DMS153 treated with DMSO at 0.1 percent for 48 hours (cell line): ENCODE measurements around the gene IL19.
"Not testable (repeated sequence)": the region's sequence is repeated elsewhere in the genome, so short reads cannot be mapped to it uniquely, and the experiment has no call there.

ENCODE experiments used
- DNase-seq: peaks from one replicate; lab custom pipeline; 2025; ENCODE audit not compliant: unreplicated experiment; lab: John Stamatoyannopoulos, UW

The IL19 gene

DNA sequence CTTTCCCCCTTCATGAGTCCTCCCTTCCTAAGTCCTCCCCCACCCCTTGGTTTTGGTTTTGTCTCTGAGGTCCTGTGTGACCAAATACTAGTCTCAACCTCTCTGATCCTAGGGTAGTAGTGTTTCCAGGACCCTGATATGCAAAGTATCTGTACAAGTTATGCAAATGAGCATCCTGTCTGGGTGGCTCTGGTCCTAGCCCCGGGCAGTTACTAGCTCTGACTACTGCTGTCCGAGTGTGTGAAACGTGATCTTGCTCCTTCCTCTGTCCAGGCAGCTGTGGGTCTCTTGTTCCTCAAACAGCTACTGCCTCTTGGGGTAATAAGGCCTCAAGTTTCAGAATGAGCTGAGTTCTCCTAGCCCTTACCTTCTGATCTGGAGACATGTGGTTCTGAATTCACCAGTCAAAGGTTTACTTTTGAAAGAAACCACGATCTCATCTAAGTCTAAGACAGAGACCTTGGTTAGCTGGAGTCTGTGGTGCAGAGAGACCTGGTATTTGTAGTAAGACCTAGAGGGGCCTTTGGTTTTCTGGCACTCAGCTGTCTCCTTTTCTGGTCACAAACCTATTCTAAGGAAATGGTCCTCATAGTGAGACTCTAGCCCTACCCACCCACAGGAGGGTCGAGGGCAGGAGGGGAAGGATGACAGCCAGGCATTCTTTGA, 31.0 kb upstream of the IL19 start:
- no peak for DNase-seq

DNA sequence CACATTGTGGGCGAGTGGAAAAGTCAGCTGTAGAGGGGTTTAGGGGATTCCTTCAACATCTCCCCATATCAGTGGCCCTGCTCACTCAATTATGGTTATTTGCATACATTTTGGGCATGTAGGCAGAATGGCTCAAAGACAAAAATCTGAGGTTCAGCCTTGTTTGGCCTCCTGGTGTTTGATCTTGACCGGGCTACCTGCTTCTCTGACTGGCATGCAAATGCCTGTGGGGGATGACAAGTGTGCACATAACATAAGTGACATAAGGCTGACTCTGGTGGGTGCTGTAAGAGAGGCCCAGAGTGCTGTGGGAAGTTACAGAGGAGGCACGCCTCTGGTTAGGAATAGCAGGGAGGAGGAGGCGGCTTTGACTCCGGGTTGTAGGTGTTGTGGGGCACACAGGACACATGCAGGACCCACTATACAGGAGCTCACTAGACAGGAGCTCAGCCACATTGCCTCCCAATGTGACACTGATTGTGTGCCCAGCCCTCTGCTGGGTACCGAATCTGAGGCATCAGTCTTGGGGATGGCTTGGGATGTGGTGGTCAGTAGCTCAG, 29.4 kb upstream of the IL19 start:
- no peak for DNase-seq

DNA sequence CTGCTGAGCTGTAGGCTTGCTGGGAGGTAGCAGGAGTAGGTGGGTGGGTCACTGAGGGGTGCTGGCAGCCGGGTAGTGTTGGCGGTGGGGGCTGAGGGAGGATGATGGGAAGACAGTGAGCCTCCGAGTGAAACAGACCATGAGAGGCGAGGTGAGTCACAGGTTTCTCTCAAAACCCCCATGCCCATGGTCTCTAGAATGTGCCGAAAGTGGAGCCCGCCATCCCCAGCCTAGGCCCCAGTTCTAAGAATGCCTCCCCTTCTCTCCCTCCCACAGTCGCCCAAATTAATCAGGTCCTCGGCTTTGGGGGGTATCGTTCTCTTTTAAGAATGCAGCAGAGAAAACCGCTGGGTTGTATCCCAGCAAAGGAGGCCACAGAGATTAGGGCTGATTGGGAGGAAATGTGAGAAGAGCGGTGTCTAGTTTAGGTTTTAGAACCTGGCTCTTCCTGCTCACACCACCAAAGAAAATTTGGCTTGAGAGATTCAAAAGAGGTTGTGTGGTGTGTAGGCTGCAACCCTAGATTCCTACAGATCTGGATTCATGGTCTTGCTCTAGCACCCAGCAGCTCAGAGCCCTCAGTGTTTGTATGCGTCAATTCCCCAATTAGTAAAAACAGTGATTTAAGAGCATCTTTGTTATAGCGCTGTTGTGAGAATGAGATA, 27.7 kb upstream of the IL19 start:
- DNase-seq: no peak

DNA sequence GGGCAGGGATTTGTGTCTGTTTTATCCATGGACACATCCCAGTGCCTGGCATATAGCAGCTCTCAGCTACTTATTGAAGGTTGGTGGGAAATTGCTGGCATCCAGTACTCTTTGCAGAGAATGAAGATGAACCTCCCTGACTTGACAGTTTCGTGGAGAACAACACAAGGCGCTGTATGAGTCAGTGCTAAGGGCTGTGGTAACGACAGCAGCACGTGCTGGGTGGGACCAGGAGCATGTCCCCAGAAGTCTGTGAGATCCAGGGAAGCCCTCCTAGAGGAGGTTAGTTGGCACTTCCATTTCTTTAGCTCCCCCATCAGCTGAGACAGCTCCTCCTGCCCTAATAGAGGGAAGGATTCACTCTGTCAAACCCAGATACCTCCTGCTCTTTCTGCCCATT, 25.9 kb upstream of the IL19 start:
- DNase-seq: no peak

DNA sequence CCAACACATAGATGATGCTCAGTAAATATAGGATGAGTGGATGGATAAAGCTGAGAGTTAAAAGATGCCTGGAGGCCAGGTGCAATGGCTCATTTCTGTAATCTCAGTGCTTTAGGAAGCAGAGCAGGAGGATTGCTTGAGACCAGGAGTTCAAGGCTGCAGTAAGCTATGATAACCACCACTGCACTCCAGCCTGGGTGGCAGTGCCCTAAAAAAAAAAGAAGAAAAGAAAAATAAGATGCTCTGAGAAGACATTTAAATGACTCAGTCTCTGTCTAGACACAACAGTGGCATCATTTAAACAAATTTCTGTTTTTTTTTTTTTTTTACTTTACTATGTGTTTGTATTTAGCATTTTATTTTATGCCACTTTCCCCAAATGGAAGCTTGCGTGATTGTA, 25.3 kb upstream of the IL19 start:
- no peak for DNase-seq

DNA sequence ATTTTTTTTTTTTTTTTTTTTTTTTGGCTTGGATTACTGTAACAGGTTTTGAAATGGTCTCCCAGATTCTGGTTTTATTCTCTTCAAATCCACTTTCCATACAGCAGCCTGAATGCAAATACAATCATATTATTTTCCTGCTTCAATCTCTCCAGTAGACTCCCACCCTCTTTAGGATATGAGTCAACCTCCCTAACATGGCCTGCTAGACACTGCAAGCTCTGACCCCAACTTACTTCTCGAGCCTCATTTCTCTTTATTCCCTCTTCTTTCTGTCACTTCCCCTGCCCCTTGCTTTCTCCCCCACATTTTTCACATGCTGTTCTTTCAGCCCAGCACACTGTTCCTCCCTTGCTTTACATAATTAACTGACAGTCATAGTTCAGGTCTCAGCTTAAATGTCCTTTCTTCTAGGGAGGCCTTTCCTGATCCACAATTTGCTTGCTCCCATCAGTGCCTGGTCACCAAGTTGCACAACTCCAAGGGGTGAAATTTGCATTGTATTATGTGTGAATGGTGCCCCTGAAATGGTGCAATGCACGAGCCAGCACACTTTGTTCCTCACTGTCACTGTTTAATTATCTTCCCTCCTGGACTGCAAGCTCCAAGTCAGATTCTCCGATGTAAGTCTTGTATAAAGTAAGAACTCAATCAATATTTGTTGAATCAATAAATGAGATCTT, 22.1 kb upstream of the IL19 start:
- no peak for DNase-seq

DNA sequence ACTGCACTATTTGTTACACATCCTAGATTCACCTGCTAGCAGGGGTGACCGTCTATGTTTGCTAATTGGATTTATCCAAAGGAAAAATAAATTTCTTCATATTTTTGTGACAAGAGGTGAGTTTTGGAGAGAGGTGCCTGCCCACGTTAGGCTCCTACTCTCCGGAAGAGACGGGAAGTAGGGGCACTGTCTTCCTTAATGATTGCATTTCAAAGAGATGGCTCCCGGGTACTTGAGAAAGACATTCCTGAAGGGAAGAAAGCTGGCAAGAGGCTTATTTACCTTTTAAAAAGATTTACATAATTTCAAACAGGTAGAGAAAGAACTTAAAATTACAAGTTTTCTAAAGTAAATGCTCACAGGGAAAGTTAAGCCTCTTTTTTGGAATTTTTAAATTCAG, 18.7 kb upstream of the IL19 start:
- no peak for DNase-seq

DNA sequence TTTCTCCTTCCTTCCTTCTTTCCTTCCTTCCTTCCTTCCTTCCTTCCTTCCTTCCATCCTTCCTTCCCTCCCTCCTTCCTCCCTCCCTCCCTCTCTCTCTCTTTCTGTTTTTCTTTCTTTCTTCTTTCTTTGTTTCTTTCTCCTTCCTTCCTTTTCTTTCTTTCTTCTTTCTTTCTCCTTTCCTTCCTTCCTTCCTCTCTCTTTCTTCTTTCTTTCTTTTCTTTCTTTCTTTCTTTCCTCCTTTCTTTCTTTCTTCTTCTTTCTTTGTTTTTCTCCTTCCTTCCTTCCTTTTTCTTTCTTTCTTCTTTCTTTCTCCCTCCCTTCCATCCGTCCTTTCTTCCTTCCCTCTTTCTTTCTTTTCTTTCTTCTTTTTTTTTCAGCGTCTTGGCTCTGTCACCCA, 18.1 kb upstream of the IL19 start:
- DNase-seq: no peak

DNA sequence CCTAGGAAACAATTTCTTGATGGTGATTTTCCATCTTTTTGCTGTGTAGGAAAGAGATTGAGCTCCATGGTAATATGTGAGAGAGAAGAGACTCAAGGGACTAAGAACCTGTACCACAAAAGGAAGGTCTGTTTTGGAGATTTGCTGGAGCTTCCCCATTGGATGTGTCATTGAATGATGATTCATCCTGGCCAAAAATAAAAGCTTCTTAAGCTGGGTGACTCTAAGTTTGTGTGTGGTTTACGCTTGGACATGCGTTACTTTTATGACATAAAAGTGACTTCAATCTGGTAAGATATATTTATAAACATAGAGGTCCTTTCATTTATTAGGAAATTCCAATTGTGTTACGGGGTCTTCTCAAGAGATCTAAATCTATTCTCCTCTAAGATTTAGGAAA, 17.4 kb upstream of the IL19 start:
- DNase-seq: no peak

DNA sequence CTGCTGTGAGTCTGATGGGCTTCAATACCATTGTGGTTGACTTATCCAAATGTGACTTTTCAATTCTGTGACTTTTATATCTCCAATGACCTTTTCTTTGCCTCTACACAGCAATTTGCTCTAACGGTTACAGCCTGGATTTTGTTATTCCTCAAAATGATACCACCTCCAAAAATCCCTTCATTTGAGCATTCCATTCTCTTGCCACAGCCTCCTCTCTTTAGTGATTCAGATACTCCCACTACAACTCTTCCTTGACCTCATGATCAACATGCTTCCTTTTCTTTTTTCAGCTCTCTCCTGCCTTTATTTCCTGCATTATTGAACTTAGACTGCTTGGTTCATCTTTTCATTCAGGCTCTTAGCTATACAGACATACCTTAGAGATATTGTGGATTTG, 16.6 kb upstream of the IL19 start:
- DNase-seq: no peak

DNA sequence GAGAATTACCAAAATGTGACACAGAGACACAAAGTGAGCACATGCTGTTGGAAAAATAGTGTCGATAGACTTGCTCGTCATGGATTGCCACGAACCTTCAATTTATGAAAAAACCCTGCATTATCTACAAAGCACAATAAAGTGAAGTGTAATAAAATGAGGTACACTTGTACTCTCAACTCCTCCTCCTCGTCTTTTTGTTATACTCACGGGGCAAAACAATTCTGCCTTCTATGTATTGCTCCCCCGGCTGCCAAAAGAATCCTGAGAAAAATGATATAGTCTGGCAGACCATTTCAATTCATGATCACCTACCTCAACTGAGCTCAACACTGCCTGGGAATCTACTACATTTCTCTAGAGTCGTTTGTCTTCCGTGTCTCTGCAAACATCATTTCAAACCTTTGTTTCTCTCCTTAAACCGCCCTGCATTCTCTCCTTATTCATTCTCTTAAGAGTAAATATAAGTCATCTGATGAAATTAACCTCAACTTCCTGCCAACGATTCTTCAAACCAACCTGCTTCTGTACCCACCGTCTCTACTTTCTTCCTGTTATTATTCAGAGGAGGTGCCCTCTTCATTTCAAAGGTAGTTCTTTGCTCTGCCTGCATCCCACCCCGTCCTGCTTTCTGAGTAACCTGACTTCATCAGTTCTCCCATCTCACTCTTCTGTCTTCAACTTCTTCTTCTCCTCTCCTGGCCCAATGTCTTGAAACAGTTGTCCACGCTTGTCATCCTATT, 12.9 kb upstream of the IL19 start:
- DNase-seq: no peak

DNA sequence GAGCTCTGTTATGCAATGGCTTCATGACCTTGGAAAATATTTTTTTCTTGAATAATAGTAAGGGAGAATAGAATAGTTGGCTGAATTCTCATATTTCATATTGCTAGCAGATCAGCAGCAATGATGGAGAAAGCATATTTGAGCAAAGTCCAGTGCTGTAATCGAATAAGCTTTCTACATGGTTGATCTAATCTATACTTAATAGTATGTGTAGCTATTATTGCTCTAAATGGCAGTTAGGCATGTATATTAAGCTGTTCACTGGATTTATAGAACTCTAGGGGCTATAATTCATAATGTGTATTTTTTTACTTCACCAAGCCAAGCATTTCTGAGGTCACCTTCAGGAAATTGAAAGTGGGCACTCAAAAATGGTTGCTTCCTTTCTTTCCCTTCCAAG, 10.0 kb upstream of the IL19 start:
- DNase-seq: no peak

DNA sequence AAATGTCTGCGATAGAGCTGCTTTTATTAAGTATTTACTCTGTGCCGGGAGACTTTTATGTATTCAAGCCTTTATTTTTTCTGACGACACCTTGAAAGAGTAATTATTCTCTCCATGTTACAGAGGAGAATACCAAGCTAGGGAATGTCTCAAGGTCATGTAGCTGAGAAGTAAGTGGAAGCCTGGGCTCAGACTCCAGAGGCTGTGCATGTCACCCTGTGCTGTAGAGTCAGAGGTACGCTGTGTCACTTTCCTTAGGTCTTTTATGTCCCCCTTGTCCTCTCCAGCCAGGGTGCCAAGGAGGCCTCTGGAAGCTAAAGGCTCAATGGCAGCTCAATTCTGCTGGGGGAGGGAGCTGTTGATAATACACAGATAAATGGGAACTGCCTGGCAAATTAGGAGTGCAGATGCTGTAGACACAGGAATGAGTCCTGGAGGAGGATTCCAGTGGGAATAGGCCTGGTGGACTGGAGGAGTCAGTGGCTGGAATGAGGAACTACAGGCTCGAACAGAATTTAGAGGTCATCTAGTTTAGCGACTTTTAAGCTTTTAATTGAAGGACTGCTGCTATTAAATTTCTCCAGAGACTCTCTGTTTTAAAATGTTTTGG, 9.3 kb upstream of the IL19 start:
- no peak for DNase-seq

DNA sequence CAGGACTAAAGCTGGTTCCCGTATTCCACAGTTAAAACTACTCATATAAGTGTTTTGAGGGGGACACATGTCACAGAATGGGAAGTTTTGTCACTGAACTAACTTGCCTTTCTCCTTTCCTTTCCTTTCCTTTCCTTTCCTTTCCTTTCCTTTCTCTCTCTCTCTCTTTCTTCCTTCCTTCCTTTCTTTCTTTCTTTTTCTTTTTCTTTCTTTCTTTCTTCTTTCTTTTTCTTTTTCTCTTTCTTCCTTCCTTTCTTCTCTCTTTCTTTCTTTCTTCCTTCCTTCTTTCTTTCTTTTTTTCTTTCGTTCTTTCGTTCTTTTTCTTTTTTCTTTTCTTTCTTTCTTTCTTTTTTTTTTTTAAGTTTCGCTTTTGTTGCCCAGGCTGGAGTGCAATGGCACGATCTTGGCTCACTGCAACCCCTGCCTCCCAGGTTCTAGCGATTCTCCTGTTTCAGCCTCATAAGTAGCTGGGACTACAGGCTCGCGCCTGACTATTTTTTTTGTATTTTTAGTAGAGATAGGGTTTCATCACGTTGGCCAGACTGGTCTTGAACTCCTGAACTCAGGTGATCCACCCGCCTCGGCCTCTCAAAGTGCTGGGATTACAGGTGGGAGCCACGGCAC, 7.7 kb upstream of the IL19 start:
- DNase-seq: not testable (repeated sequence)

DNA sequence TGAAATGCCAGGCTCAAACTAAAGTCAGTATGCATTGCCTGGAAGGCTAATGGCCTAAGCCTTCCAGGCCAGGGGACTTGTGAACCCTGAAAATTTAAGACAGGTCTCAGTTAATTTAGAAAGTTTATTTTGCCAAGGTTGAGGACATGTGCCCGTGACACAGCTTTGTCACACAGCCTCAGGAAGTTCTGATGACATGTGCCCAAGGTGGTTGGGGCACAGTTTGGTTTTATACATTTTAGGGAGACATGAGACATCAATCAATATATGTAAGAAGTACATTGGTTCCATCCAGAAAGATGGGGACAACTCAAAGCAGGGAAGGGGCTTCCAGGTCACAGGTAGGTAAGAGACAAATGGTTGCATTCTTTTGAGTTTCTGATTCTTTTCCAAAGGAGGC, 4.8 kb upstream of the IL19 start:
- DNase-seq: not testable (repeated sequence)

DNA sequence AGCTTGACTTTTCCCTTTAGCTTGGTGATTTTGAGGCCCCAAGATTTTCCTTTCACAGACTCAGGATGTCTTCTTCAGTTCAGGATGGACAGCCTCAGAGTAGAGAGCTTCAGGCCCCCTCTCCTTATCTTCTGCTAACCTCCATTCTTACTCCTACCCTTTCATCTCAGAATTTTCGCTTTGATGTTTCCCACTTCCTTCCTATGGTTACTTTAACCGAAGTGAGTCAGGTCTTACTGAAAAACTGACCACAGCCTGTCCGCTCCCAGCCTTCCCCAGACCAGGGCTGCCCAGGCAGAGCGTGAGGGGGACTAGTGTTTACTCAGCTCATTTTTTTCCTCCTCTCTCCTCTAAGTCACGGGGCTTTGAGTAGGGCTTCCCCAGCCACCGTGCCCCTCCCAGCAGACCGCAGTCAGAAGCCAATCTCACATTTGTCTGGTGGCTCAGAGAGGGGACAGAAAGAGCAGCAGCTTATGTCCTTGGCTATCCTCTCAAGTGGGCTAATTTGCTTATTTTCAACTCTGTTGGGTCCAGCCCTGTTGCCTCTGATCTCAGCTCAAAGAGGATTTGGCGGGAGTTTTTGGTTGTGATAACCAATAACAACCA, 4.2 kb upstream of the IL19 start:
- no peak for DNase-seq

DNA sequence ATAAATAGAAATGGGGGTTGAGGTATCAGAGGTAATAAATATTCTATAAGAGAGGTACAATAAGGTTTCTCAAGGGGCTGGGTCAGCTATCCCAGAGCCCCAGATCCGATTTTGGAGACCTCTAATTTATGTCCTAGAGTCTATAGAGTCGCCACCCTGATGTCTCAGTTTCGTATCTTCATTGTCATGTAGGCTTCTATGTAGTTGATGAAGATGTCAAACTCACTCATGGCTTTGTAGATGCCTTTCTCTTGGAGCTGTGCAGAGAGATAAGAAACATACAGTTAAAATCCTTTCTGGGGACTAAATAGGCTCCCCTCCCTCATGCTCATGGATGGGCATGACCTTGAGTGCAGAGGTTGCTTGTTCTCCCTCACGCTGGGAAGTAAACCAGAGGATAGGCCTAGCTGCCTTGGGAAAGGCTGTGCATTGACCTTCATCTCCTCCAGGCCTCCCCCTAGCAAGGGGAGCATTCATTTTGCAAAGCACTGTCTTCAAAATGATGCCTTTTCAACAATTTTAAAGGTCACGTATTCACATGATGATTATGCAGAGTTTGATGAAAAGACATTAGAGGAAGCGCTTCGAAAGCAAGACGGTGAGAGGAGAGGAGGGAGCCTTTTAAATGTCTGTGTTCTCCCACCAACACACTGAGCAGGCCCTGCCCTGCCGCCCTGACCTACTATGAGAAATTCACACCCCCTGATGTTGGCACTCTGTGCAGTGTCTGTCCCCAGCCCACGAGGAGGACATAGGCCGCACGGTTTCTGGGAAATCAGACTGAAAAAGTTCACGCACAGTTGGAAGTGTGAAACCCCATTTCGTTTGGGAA, 1.9 kb upstream of the IL19 start:
- no peak for DNase-seq

DNA sequence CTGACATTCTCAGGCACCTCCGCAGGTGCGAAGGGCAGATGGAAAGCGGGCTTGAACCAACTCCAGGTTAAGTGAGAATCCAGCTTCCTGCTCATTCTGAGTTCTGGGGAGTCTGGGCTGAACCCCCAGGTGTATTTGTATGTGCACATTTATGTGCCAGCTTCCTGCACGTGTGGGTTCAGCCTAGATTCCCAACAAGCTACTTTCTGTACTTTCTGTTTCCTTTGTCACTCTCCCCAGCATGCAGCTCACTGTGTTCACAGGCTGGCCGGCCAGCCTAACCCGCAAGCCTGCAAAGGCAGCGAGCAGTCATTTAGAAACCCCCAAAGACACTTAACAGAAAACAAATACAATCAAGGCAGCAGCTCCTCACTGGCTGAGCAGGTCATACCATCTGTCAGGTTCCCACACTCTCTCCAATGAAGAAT, 1.3 kb upstream of the IL19 start:
- DNase-seq: no peak

DNA sequence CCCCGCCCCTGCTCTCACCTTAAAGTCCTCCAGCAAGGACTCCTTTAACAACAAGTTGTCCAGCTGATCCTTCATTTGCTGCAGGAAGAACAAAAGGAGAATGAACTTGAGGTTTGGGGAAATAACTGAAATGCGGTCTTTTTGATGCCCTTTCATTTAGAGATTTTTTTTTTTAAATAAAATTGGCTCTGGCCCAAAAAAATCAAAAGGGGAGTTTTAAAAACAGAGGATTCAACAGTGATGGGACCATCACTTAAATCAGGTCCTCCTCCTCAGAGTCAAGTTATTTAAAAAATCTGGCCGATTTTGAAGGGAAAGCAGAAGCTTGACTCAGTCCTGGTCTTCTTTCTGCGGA, 742 bp downstream of the IL19 start:
- no peak for DNase-seq
